IMR-90 (cell line): ENCODE measurements around the gene PPP1R14D. TPM values are rescaled to one million over a fixed set of nuclear protein-coding genes. Genes with fewer than 3 reads are reported as not detected.

Experiments used
- ATAC-seq: fragments of 200-7000 bp; cut with Tn5 transposase; 2 replicates; pipeline ENCODE4 v1.9.1; 2020; ENCODE audit warnings: low read depth, mild to moderate bottlenecking, moderate library complexity
- BruUV-seq: library from RNA; stranded (reverse); fragments of 400-500 nt; replicated peaks from 2 replicates; lab custom pipeline; 2021; lab: Mats Ljungman, UMichigan
- CTCF ChIA-PET: fragments of 300-600 bp; formaldehyde crosslinking; extraction: SDS; loops from one replicate; lab custom pipeline; 2021; ENCODE audit warnings: antibody characterized with exemption; lab: Yijun Ruan, JAX
- POLR2A ChIA-PET: fragments of 300-600 bp; sonication (Branson Sonifier 250); formaldehyde crosslinking; loops from one replicate; lab custom pipeline; 2022; ENCODE audit warnings: antibody characterized with exemption; ENCODE audit not compliant: unreplicated experiment; lab: Charles Lee
- DNase-seq: peaks from one replicate; pipeline ENCODE4 v3.0.0; 2013
- H2AFZ ChIP-seq: replicated peaks from 2 replicates; pipeline ENCODE3; 2013; ENCODE audit warnings: low read length, mild to moderate bottlenecking; ENCODE audit not compliant: poor library complexity
- H2AK5ac ChIP-seq: 2 replicates; pipeline ENCODE4 v1.6.1; 2013; ENCODE audit warnings: low read depth, low read length, inconsistent platforms
- H2AK9ac ChIP-seq: replicated peaks from 2 replicates; pipeline ENCODE3; 2013; ENCODE audit warnings: mild to moderate bottlenecking, low read depth, low read length, moderate library complexity; ENCODE audit not compliant: poor library complexity
- H2BK120ac ChIP-seq: 2 replicates; pipeline ENCODE4 v1.6.1; 2013; ENCODE audit warnings: low read depth, low read length, inconsistent platforms
- H2BK15ac ChIP-seq: 3 replicates; pipeline ENCODE4 v1.6.1; 2013; ENCODE audit warnings: low read depth, low read length, inconsistent platforms
- H2BK20ac ChIP-seq: 2 replicates; pipeline ENCODE4 v1.6.1; 2013; ENCODE audit warnings: low read depth, mild to moderate bottlenecking, inconsistent platforms, low read length, moderate library complexity
- H2BK5ac ChIP-seq: 2 replicates; pipeline ENCODE4 v1.6.1; 2013; ENCODE audit warnings: mild to moderate bottlenecking, low read depth, low read length, inconsistent platforms; ENCODE audit not compliant: poor library complexity, severe bottlenecking
- H3K14ac ChIP-seq: replicated peaks from 2 replicates; pipeline ENCODE4 v1.6.1; 2013; ENCODE audit warnings: low read depth, low read length, inconsistent platforms
- H3K18ac ChIP-seq: 2 replicates; pipeline ENCODE4 v1.6.1; 2013; ENCODE audit warnings: low read depth, low read length, control low read depth
- H3K23ac ChIP-seq: 2 replicates; pipeline ENCODE4 v1.6.1; 2013; ENCODE audit warnings: low read depth, low read length, inconsistent platforms
- H3K27ac ChIP-seq: 2 replicates; pipeline ENCODE4 v1.5.1; 2013; ENCODE audit warnings: mild to moderate bottlenecking, control low read depth, low read length; ENCODE audit not compliant: insufficient read depth
- H3K27me3 ChIP-seq: 2 replicates; pipeline ENCODE4 v1.6.1; 2013; ENCODE audit warnings: low read length; ENCODE audit not compliant: control insufficient read depth, insufficient read depth
- H3K36me3 ChIP-seq: 2 replicates; pipeline ENCODE4 v1.6.1; 2013; ENCODE audit warnings: low read length, mixed read lengths; ENCODE audit not compliant: control insufficient read depth, insufficient read depth
- H3K4ac ChIP-seq: 2 replicates; pipeline ENCODE4 v1.6.1; 2013; ENCODE audit warnings: low read depth, low read length, inconsistent platforms
- H3K4me1 ChIP-seq: 2 replicates; pipeline ENCODE4 v1.6.1; 2013; ENCODE audit warnings: low read length, mixed read lengths; ENCODE audit not compliant: control insufficient read depth, insufficient read depth
- H3K4me2 ChIP-seq: 2 replicates; pipeline ENCODE4 v1.6.1; 2013; ENCODE audit warnings: low read depth, mild to moderate bottlenecking, control low read depth, low read length, moderate library complexity
- H3K4me3 ChIP-seq: 2 replicates; pipeline ENCODE4 v1.5.1; 2013; ENCODE audit warnings: low read depth, mild to moderate bottlenecking, control low read depth, low read length, moderate library complexity; ENCODE audit not compliant: insufficient read depth
- H3K56ac ChIP-seq: 2 replicates; pipeline ENCODE4 v1.6.1; 2013; ENCODE audit warnings: low read length, inconsistent platforms; ENCODE audit not compliant: insufficient read depth; ENCODE audit errors: extremely low read depth
- H3K79me1 ChIP-seq, 2 experiments: 2 replicates each; pipeline ENCODE4 v1.6.1; 2013; ENCODE audit warnings: low read length in 2 of 2, inconsistent platforms in 1 of 2, low read depth in 1 of 2
- H3K9ac ChIP-seq: 2 replicates; pipeline ENCODE4 v1.6.1; 2013; ENCODE audit warnings: low read depth, low read length, control low read depth
- H3K9me1 ChIP-seq: 2 replicates; pipeline ENCODE4 v1.6.1; 2013; ENCODE audit warnings: low read length, inconsistent platforms; ENCODE audit not compliant: insufficient read depth
- H3K9me3 ChIP-seq: 2 replicates; pipeline ENCODE4 v1.6.1; 2013; ENCODE audit warnings: low read length; ENCODE audit not compliant: control insufficient read depth, insufficient read depth
- H4K20me1 ChIP-seq: 2 replicates; pipeline ENCODE4 v1.6.1; 2013; ENCODE audit warnings: low read length, inconsistent platforms; ENCODE audit not compliant: insufficient read depth
- H4K5ac ChIP-seq: 2 replicates; pipeline ENCODE4 v1.6.1; 2013; ENCODE audit warnings: mild to moderate bottlenecking, low read depth, low read length, control low read depth
- H4K8ac ChIP-seq, 2 experiments: 2 replicates each; pipeline ENCODE4 v1.6.1; 2013; ENCODE audit warnings: low read depth in 2 of 2, low read length in 2 of 2, control low read depth in 1 of 2, inconsistent platforms in 1 of 2
- H4K91ac ChIP-seq: 2 replicates; pipeline ENCODE4 v1.6.1; 2013; ENCODE audit warnings: low read depth, low read length, inconsistent platforms; ENCODE audit not compliant: insufficient read depth
- BHLHE40 ChIP-seq: fragments of 150-350 bp; IDR thresholded peaks from 2 replicates; pipeline ENCODE4 v1.6.1; 2016; ENCODE audit warnings: mild to moderate bottlenecking, low read depth, low read length
- CEBPB ChIP-seq: IDR thresholded peaks from 2 replicates; pipeline ENCODE4 v1.6.1; 2012; ENCODE audit warnings: low read depth, low read length, improper control_type of control experiment
- CHD1 ChIP-seq: IDR thresholded peaks from 2 replicates; pipeline ENCODE4 v1.6.1; 2012; ENCODE audit warnings: low read depth, low read length, improper control_type of control experiment
- ELK1 ChIP-seq: fragments of 150-350 bp; IDR thresholded peaks from 2 replicates; pipeline ENCODE4 v1.6.1; 2016; ENCODE audit warnings: low read depth, mild to moderate bottlenecking, low read length, moderate library complexity, borderline replicate concordance
- FOS ChIP-seq: fragments of 150-350 bp; IDR thresholded peaks from 2 replicates; pipeline ENCODE4 v1.6.1; 2016; ENCODE audit warnings: low read depth, low read length
- MAFK ChIP-seq: IDR thresholded peaks from 2 replicates; pipeline ENCODE4 v1.6.1; 2012; ENCODE audit warnings: low read depth, low read length, improper control_type of control experiment
- MAZ ChIP-seq: IDR thresholded peaks from 2 replicates; pipeline ENCODE4 v1.6.1; 2012; ENCODE audit warnings: low read depth, mild to moderate bottlenecking, low read length, improper control_type of control experiment, moderate library complexity, borderline replicate concordance
- MXI1 ChIP-seq: IDR thresholded peaks from 2 replicates; pipeline ENCODE4 v1.6.1; 2012; ENCODE audit warnings: low read depth, mild to moderate bottlenecking, low read length, moderate library complexity, borderline replicate concordance
- NFE2L2 ChIP-seq: fragments of 150-350 bp; IDR thresholded peaks from 2 replicates; pipeline ENCODE4 v1.6.1; 2016; ENCODE audit warnings: low read depth, mild to moderate bottlenecking, low read length
- POLR2A ChIP-seq: IDR thresholded peaks from 2 replicates; pipeline ENCODE4 v1.6.1; 2012; ENCODE audit warnings: mild to moderate bottlenecking, low read depth, low read length
- RAD21 ChIP-seq: IDR thresholded peaks from 2 replicates; pipeline ENCODE4 v1.6.1; 2012; ENCODE audit warnings: low read length, improper control_type of control experiment
- RCOR1 ChIP-seq: IDR thresholded peaks from 2 replicates; pipeline ENCODE4 v1.6.1; 2012; ENCODE audit warnings: mild to moderate bottlenecking, low read length, improper control_type of control experiment; ENCODE audit not compliant: insufficient replicate concordance
- RFX5 ChIP-seq: IDR thresholded peaks from 2 replicates; pipeline ENCODE4 v1.8.0; 2012; ENCODE audit warnings: low read depth, mild to moderate bottlenecking, low read length, moderate library complexity
- SMC3 ChIP-seq: fragments of 150-350 bp; IDR thresholded peaks from 2 replicates; pipeline ENCODE4 v1.6.1; 2016; ENCODE audit warnings: low read depth, mild to moderate bottlenecking, antibody characterized with exemption, low read length, moderate library complexity
- WGBS, 2 experiments: methylation state at CpG; one replicate each; pipeline versions ENCODE4 v1.1.5 to v1.1.7; 2013; ENCODE audit warnings: missing lambda C conversion rate in 2 of 2; ENCODE audit not compliant: insufficient read length in 1 of 2; ENCODE audit errors: extremely low coverage in 2 of 2; 5-methylcytosine and 5-hydroxymethylcytosine counted together
- dilution Hi-C: fragments of 300-500 bp; cut with HindIII; formaldehyde crosslinking; loops from one replicate; pipeline ENCODE4 v1.14.3; 2018; ENCODE audit warnings: low sequenced_read_pairs; ENCODE audit not compliant: unreplicated experiment
- in situ Hi-C: fragments of 300-500 bp; cut with MboI; formaldehyde crosslinking; loops from 3 replicates; pipeline ENCODE4 v1.14.3; 2019; ENCODE audit warnings: low sequenced_read_pairs, inconsistent platforms, mixed read lengths
- intact Hi-C: fragments of 100-400 bp; cut with micrococcal nuclease; formaldehyde crosslinking; loops from 2 replicates; pipeline ENCODE4 v1.10.0; 2022
- polyA plus RNA-seq, 3 experiments: library from polyadenylated mRNA; depleted of rRNA; stranded (reverse); fragments of >200 nt; gene quantifications; 2 replicates each; pipeline ENCODE4 v1.2.3, GENCODE V29; 2012; ENCODE audit warnings: low replicate concordance in 1 of 3
- total RNA-seq: library from RNA; depleted of rRNA; stranded (reverse); fragments of >200 nt; gene quantifications from 2 replicates; pipeline ENCODE4 v1.2.3, GENCODE V29; 2012
- TF ChIP-seq, protein P1 (sequence below): fragments of 150-350 bp; IDR thresholded peaks from 2 replicates; pipeline ENCODE4 v1.6.1; 2017; ENCODE audit warnings: mild to moderate bottlenecking, antibody characterized with exemption, low read length, low read depth
- TF ChIP-seq, protein P2 (sequence below): conservative IDR thresholded peaks from 2 replicates; pipeline ENCODE4 v1.5.1; 2012; ENCODE audit warnings: mild to moderate bottlenecking, low read depth, low read length, improper control_type of control experiment

Gene PPP1R14D
- total and polyA plus RNA-seq, 2 of the 4 experiments (the other 2 are of a cell fraction) = not detected

DNA sequence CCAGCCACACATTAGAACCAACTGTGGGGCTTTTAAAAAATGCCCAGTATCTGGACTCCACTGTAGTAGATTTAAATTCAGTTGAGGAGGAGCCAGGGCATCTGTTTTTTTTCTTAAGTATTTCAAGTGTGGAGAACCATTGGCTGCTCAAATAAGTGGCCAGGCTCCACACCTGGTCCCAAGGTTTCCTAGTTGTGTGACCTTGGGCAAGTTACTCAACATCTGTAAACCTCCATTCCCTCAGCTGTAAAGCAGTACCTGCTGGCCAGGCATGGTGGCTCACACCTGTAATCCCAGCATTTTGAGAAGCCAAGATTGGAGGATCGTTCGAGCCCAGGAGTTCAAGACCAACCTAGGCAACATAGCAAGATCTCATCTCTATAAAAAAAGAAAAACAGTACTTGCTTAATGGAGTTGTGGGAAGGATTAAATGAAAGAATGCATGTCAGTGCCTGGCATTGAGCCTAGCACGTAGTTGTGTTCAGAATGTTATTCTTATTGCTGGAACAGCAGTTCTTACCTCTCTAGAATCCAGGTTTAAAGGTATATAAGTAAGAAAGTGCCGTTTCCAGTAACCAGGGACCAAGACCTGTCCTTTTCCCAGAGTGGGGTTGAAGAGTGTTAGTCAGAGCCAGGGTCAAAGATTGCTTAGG lies 2.0 kb downstream of the PPP1R14D start:
- dilution Hi-C loops = no loop called here
- H3K56ac ChIP-seq = no peak overlapping the region

More for the DNA sequence above, 2.0 kb downstream of the PPP1R14D start:
- 0% methylated on average over 1 of the region's 4 CpGs; no CpG with 5 or more reads in 1 of the 2 experiments for WGBS, 2 experiments
- Histone ChIP-seq H3K79me1 (no peaks in the 10 kb centered on the region), H4K20me1 (no peaks in the 10 kb centered on the region; the same call in 1 of the 2 replicates), H3K27me3 (peaks cover 6% of the 10 kb centered on the region; the same call in 1 of the 2 replicates), H4K91ac (no peak overlapping the region), H2BK15ac (no peak overlapping the region), H2AFZ (no peak overlapping the region), H3K9ac (no peak overlapping the region), H3K4me1 (peaks cover 11% of the 10 kb centered on the region), H2BK20ac (no peak overlapping the region), H3K4me2 (no peak overlapping the region), H3K27ac (no peak overlapping the region), H2BK120ac (no peak overlapping the region), H3K14ac (no peak overlapping the region), H3K9me1 (peaks cover 5% of the 10 kb centered on the region), H3K4ac (no peak overlapping the region; the same call in 1 of the 2 replicates), H4K8ac (no peak overlapping the region), H2AK5ac (no peak overlapping the region; the same call in 1 of the 2 replicates), H3K18ac (no peak overlapping the region; the same call in 1 of the 2 replicates), H3K23ac (no peak overlapping the region; the same call in 1 of the 2 replicates), H2AK9ac (no peak overlapping the region), H2BK5ac (no peak overlapping the region), H4K5ac (no peak overlapping the region), H3K4me3 (no peak overlapping the region), H3K9me3 (no peaks in the 10 kb centered on the region), H3K36me3 (no peaks in the 10 kb centered on the region)
- POLR2A ChIA-PET = no interaction called here
- BruUV-seq = no TSS peak
- ATAC-seq = no peak
- no peak for TF ChIP-seq ELK1
- TF ChIP-seq, protein P1, sequence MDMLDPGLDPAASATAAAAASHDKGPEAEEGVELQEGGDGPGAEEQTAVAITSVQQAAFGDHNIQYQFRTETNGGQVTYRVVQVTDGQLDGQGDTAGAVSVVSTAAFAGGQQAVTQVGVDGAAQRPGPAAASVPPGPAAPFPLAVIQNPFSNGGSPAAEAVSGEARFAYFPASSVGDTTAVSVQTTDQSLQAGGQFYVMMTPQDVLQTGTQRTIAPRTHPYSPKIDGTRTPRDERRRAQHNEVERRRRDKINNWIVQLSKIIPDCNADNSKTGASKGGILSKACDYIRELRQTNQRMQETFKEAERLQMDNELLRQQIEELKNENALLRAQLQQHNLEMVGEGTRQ = no peak
- TF ChIP-seq CHD1 = no peak
- TF ChIP-seq MAZ = no peak
- no peak for TF ChIP-seq BHLHE40
- no peak for TF ChIP-seq SMC3
- no peak for TF ChIP-seq FOS
- TF ChIP-seq CEBPB = no peak
- TF ChIP-seq, protein P2, sequence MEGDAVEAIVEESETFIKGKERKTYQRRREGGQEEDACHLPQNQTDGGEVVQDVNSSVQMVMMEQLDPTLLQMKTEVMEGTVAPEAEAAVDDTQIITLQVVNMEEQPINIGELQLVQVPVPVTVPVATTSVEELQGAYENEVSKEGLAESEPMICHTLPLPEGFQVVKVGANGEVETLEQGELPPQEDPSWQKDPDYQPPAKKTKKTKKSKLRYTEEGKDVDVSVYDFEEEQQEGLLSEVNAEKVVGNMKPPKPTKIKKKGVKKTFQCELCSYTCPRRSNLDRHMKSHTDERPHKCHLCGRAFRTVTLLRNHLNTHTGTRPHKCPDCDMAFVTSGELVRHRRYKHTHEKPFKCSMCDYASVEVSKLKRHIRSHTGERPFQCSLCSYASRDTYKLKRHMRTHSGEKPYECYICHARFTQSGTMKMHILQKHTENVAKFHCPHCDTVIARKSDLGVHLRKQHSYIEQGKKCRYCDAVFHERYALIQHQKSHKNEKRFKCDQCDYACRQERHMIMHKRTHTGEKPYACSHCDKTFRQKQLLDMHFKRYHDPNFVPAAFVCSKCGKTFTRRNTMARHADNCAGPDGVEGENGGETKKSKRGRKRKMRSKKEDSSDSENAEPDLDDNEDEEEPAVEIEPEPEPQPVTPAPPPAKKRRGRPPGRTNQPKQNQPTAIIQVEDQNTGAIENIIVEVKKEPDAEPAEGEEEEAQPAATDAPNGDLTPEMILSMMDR = no peak
- TF ChIP-seq RFX5 = no peak
- no peak for TF ChIP-seq RAD21
- no peak for TF ChIP-seq POLR2A
- no peak for TF ChIP-seq MXI1
- TF ChIP-seq RCOR1 = no peak
- no peak for TF ChIP-seq MAFK
- no peak for TF ChIP-seq NFE2L2
- intact Hi-C loops = no loop called here
- CTCF ChIA-PET = no interaction called here
- no peak for DNase-seq
- in situ Hi-C loops = no loop called here
